OCI-LY1 (cell line): Measurements from ENCODE around the gene TMEM53.
"Not testable (repeated sequence)": the region's sequence is repeated elsewhere in the genome, so short reads cannot be mapped to it uniquely, and the experiment has no call there.

Experiments
- H2AFZ ChIP-seq: fragments of 200-600 bp; sonication (generic), shearing (Covaris generic); 2 replicates; pipeline ENCODE4 v1.6.0; 2014; ENCODE audit warnings: antibody characterized with exemption, mild to moderate bottlenecking, low read length
- H3F3A ChIP-seq: fragments of 200-600 bp; sonication (generic), shearing (Covaris generic); 2 replicates; pipeline ENCODE4 v1.6.0; 2014; ENCODE audit warnings: mild to moderate bottlenecking, antibody characterized with exemption, low read length, moderate library complexity; ENCODE audit not compliant: insufficient read depth
- H3K27ac ChIP-seq: fragments of 200-600 bp; sonication (generic); 2 replicates; pipeline ENCODE4 v1.5.1; 2014; ENCODE audit warnings: low read length, mixed run types, mild to moderate bottlenecking, low read depth; ENCODE audit not compliant: poor library complexity, severe bottlenecking
- H3K27me3 ChIP-seq: fragments of 200-600 bp; sonication (generic); 2 replicates; pipeline ENCODE4 v1.6.0; 2014; ENCODE audit warnings: antibody characterized with exemption, mild to moderate bottlenecking, low read length, moderate library complexity; ENCODE audit not compliant: insufficient read depth
- H3K36me3 ChIP-seq: fragments of 200-600 bp; sonication (generic); 2 replicates; pipeline ENCODE4 v1.6.1; 2014; ENCODE audit warnings: mild to moderate bottlenecking, antibody characterized with exemption, low read length, moderate library complexity, mixed read lengths; ENCODE audit not compliant: insufficient read depth
- H3K4me1 ChIP-seq: fragments of 200-600 bp; sonication (generic); 2 replicates; pipeline ENCODE4 v1.5.1; 2014; ENCODE audit warnings: mild to moderate bottlenecking, low read length, moderate library complexity; ENCODE audit not compliant: insufficient read depth, severe bottlenecking
- H3K4me2 ChIP-seq: fragments of 200-600 bp; sonication (generic), shearing (Covaris generic); 2 replicates; pipeline ENCODE4 v1.6.1; 2014; ENCODE audit warnings: low read length
- H3K4me3 ChIP-seq: fragments of 200-600 bp; sonication (generic); 2 replicates; pipeline ENCODE4 v1.5.1; 2014; ENCODE audit warnings: low read length, low read depth, mild to moderate bottlenecking, mixed read lengths; ENCODE audit not compliant: poor library complexity, severe bottlenecking
- H3K79me2 ChIP-seq: fragments of 200-600 bp; shearing (Covaris generic); 2 replicates; pipeline ENCODE4 v1.6.1; 2016; ENCODE audit warnings: mixed run types, low read length, mixed read lengths; ENCODE audit not compliant: insufficient read depth
- H3K9ac ChIP-seq: fragments of 200-600 bp; sonication (generic), shearing (Covaris generic); 2 replicates; pipeline ENCODE4 v1.6.1; 2014; ENCODE audit warnings: mild to moderate bottlenecking, low read length, mixed read lengths
- H3K9me2 ChIP-seq: fragments of 200-600 bp; sonication (generic), shearing (Covaris generic); 2 replicates; pipeline ENCODE4 v1.6.1; 2014; ENCODE audit warnings: low read depth, mild to moderate bottlenecking, low read length, mixed read lengths
- H3K9me3 ChIP-seq: fragments of 200-600 bp; shearing (Covaris generic); 2 replicates; pipeline ENCODE4 v1.6.1; 2014; ENCODE audit warnings: low read length, mixed read lengths
- H4K20me1 ChIP-seq: fragments of 200-600 bp; sonication (generic), shearing (Covaris generic); 2 replicates; pipeline ENCODE4 v1.6.0; 2016; ENCODE audit warnings: mild to moderate bottlenecking, low read length; ENCODE audit not compliant: insufficient read depth
- CTCF ChIP-seq: fragments of 200-600 bp; sonication (generic), shearing (Covaris generic); IDR thresholded peaks from 2 replicates; pipeline ENCODE4 v1.5.1; 2017; ENCODE audit warnings: mild to moderate bottlenecking, antibody characterized with exemption, low read length, moderate library complexity, mixed read lengths
- EZH2 ChIP-seq: fragments of 200-600 bp; sonication (generic), shearing (Covaris generic); IDR thresholded peaks from 2 replicates; pipeline ENCODE4 v1.8.0; 2017; ENCODE audit warnings: borderline replicate concordance, mixed run types, mild to moderate bottlenecking, antibody characterized with exemption, low read length, moderate library complexity, mixed read lengths

The TMEM53 gene

GRCh38 chr1:44672961-44673674, 1.2 kb downstream of the TMEM53 start:
- Histone ChIP-seq H3K9me2 (no peaks in the 10 kb centered on the region), H3K4me2 (peak overlapping the region; percentile 92), H3K9me3 (no peaks in the 10 kb centered on the region), H3K4me1 (peaks cover 33% of the 10 kb centered on the region), H3K9ac (peak overlapping the region; percentile 59; the same call in 1 of the 2 replicates), H4K20me1 (no peaks in the 10 kb centered on the region), H3K79me2 (no peaks in the 10 kb centered on the region), H3F3A (no peaks in the 10 kb centered on the region), H3K36me3 (no peaks in the 10 kb centered on the region), H2AFZ (no peak overlapping the region), H3K4me3 (peak overlapping the region; percentile 67), H3K27ac (no peak overlapping the region), H3K27me3 (no peaks in the 10 kb centered on the region)
- TF ChIP-seq CTCF (no peak), EZH2 (no peak)

- no peaks in the 10 kb centered on the region for H3K27me3 ChIP-seq
- no peak overlapping the region for H3K4me3 ChIP-seq
- no peak overlapping the region; the same call in 1 of the 2 replicates for H3K4me2 ChIP-seq
- no peaks in the 10 kb centered on the region for H3K79me2 ChIP-seq
- peaks cover 33% of the 10 kb centered on the region for H3K4me1 ChIP-seq
- H3K27ac ChIP-seq: no peak overlapping the region
- TF ChIP-seq CTCF (no peak), EZH2 (no peak)
- H2AFZ ChIP-seq: no peak overlapping the region
- H3K36me3 ChIP-seq: no peaks in the 10 kb centered on the region
- H3K9ac ChIP-seq: no peak overlapping the region
- H3K9me2 ChIP-seq: no peaks in the 10 kb centered on the region
- no peaks in the 10 kb centered on the region for H3F3A ChIP-seq
- H4K20me1 ChIP-seq: no peaks in the 10 kb centered on the region
- no peaks in the 10 kb centered on the region for H3K9me3 ChIP-seq
Measured at GRCh38 chr1:44672254-44672955, 1.9 kb downstream of the TMEM53 start.

GRCh38 chr1:44670751-44671640, 3.3 kb downstream of the TMEM53 start:
- Histone ChIP-seq H3K9me2 (no peaks in the 10 kb centered on the region), H3K9me3 (no peaks in the 10 kb centered on the region), H3K4me2 (no peak overlapping the region), H2AFZ (no peak overlapping the region), H3K9ac (no peak overlapping the region), H4K20me1 (no peaks in the 10 kb centered on the region), H3K27ac (no peak overlapping the region), H3K4me3 (no peak overlapping the region), H3F3A (no peaks in the 10 kb centered on the region), H3K79me2 (no peaks in the 10 kb centered on the region), H3K27me3 (no peaks in the 10 kb centered on the region), H3K36me3 (no peaks in the 10 kb centered on the region), H3K4me1 (peaks cover 19% of the 10 kb centered on the region)
- TF ChIP-seq CTCF: no peak
- TF ChIP-seq EZH2: no peak

GRCh38 chr1:44666719-44667118, 7.6 kb downstream of the TMEM53 start:
- not testable (repeated sequence) for H3K4me3 ChIP-seq, H3K27me3 ChIP-seq, H3F3A ChIP-seq, H3K4me1 ChIP-seq, H4K20me1 ChIP-seq, H3K79me2 ChIP-seq, H3K9ac ChIP-seq, H3K4me2 ChIP-seq, H3K36me3 ChIP-seq, H2AFZ ChIP-seq, H3K27ac ChIP-seq, H3K9me3 ChIP-seq, H3K9me2 ChIP-seq
